ENCODE data around the gene BEST4.
"Not testable (repeated sequence)": the region's sequence is repeated elsewhere in the genome, so short reads cannot be mapped to it uniquely, and the experiment has no call there.

BEST4 gene

GRCh38 chr1:44788120-44788860 is at the start of gene BEST4:
Gene BEST4, minus strand, starts transcription at chr1:44788170. Its CDS starts 465 bp downstream, at chr1:44787705.
- DNase-seq = no peak

- DNase-seq = peak; percentile 50 to 83 (median 69)
Measured at GRCh38 chr1:44835738-44836675, 48.0 kb upstream of the BEST4 start.

- DNase-seq = no peak
Measured at GRCh38 chr1:44834328-44834727, 46.4 kb upstream of the BEST4 start.

- no peak for DNase-seq
Measured at GRCh38 chr1:44832056-44832705, 44.2 kb upstream of the BEST4 start.

GRCh38 chr1:44831516-44831915 is 43.5 kb upstream of the BEST4 start:
- DNase-seq = peak in 2 of 3 experiments; percentile 46 to 65

- DNase-seq = no peak
Measured at GRCh38 chr1:44830900-44831304, 42.9 kb upstream of the BEST4 start.

- DNase-seq = no peak
Measured at GRCh38 chr1:44829506-44830384, 41.8 kb upstream of the BEST4 start.

GRCh38 chr1:44828841-44829440 is 41.0 kb upstream of the BEST4 start:
- no peak for DNase-seq

GRCh38 chr1:44828003-44828651 is 40.2 kb upstream of the BEST4 start:
- DNase-seq = no peak

GRCh38 chr1:44827197-44828002 is 39.4 kb upstream of the BEST4 start:
- no peak for DNase-seq

- no peak for DNase-seq
Measured at GRCh38 chr1:44826375-44827196, 38.6 kb upstream of the BEST4 start.

- not testable (repeated sequence) for DNase-seq
Measured at GRCh38 chr1:44824392-44824791, 36.4 kb upstream of the BEST4 start.

- no peak for DNase-seq
Measured at GRCh38 chr1:44822981-44823451, 35.0 kb upstream of the BEST4 start.

GRCh38 chr1:44822131-44822701 is 34.2 kb upstream of the BEST4 start:
- no peak for DNase-seq

- no peak for DNase-seq
Measured at GRCh38 chr1:44821240-44821715, 33.3 kb upstream of the BEST4 start.

- DNase-seq = no peak
Measured at GRCh38 chr1:44820328-44821239, 32.6 kb upstream of the BEST4 start.

GRCh38 chr1:44819608-44820327 is 31.8 kb upstream of the BEST4 start:
- DNase-seq = peak in 1 of 3 experiments; percentile 70

Data from NCI-H1417 (cell line).